SK-N-SH (cell line): ENCODE data around the gene IQCE. TPM values are rescaled to one million over a fixed set of nuclear protein-coding genes. Genes with fewer than 3 reads are reported as not detected.

ENCODE experiments used
- CTCF ChIA-PET: fragments of 300-600, 350-600 bp; formaldehyde crosslinking; extraction: SDS; loops from one replicate; lab custom pipeline; 2021; lab: Yijun Ruan, JAX
- POLR2A ChIA-PET: fragments of 350-600 bp; sonication (Branson Sonifier 250); formaldehyde crosslinking; extraction: SDS; loops from one replicate; lab custom pipeline; 2020; ENCODE audit warnings: antibody characterized with exemption, inconsistent platforms; lab: Yijun Ruan, JAX
- DNase-seq: peaks from one replicate; pipeline ENCODE4 v3.0.0; 2012
- H2AFZ ChIP-seq: fragments of 200-600 bp; sonication (generic); 2 replicates; pipeline ENCODE4 v1.8.1; 2016; ENCODE audit warnings: antibody characterized with exemption, mild to moderate bottlenecking, low read depth
- H3F3A ChIP-seq: fragments of 200-600 bp; sonication (generic); replicated peaks from 2 replicates; pipeline ENCODE3; 2016; ENCODE audit warnings: antibody characterized with exemption, mild to moderate bottlenecking; ENCODE audit not compliant: insufficient read depth
- H3K27ac ChIP-seq, 2 experiments: fragments of 200-500 bp in 1 of 2; fragments of 200-600 bp in 1 of 2; sonication (Bioruptor generic) in 1 of 2; sonication (generic), shearing (Covaris generic) in 1 of 2; 2 replicates each; pipeline versions ENCODE4 v1.5.1 to v1.6.1; 2014 to 2016; ENCODE audit warnings: low read depth in 2 of 2, inconsistent platforms in 1 of 2, low read length in 1 of 2, mild to moderate bottlenecking in 1 of 2, mixed read lengths in 1 of 2
- H3K27me3 ChIP-seq: fragments of 200-600 bp; sonication (generic), shearing (Covaris generic); 2 replicates; pipeline ENCODE4 v1.6.1; 2016; ENCODE audit warnings: mixed run types; ENCODE audit not compliant: insufficient read depth
- H3K36me3 ChIP-seq, 2 experiments: fragments of 200-500 bp in 1 of 2; fragments of 200-600 bp in 1 of 2; sonication (Bioruptor generic) in 1 of 2; sonication (generic) in 1 of 2; replicated peaks in 1 of 2; 2 replicates each; pipeline versions ENCODE3 to v1.5.1; 2014 to 2016; ENCODE audit warnings: low read length in 1 of 2, mild to moderate bottlenecking in 1 of 2; ENCODE audit not compliant: insufficient read depth in 2 of 2, control insufficient read depth in 1 of 2
- H3K4me1 ChIP-seq, 2 experiments: fragments of 200-500 bp in 1 of 2; fragments of 200-600 bp in 1 of 2; sonication (Bioruptor generic) in 1 of 2; sonication (generic), shearing (Covaris generic) in 1 of 2; 2 replicates each; pipeline versions ENCODE4 v1.5.1 to v1.6.1; 2014 to 2016; ENCODE audit warnings: low read depth in 1 of 2, low read length in 1 of 2, mixed run types in 1 of 2; ENCODE audit not compliant: insufficient read depth in 2 of 2, control insufficient read depth in 1 of 2
- H3K4me2 ChIP-seq: fragments of 200-600 bp; sonication (generic), shearing (Covaris generic); 2 replicates; pipeline ENCODE4 v1.6.1; 2017; ENCODE audit warnings: mixed run types
- H3K4me3 ChIP-seq, 2 experiments: fragments of 200-500 bp in 1 of 2; fragments of 200-600 bp in 1 of 2; sonication (Bioruptor generic) in 1 of 2; sonication (generic), shearing (Covaris generic) in 1 of 2; 2 replicates each; pipeline versions ENCODE4 v1.5.1 to v1.8.1; 2014 to 2016; ENCODE audit warnings: low read depth in 2 of 2, inconsistent platforms in 1 of 2, low read length in 1 of 2, mild to moderate bottlenecking in 1 of 2, mixed read lengths in 1 of 2, moderate library complexity in 1 of 2
- H3K79me2 ChIP-seq: fragments of 200-600 bp; sonication (generic); 2 replicates; pipeline ENCODE4 v1.8.1; 2017; ENCODE audit warnings: mild to moderate bottlenecking; ENCODE audit not compliant: insufficient read depth
- H3K9ac ChIP-seq: fragments of 200-600 bp; sonication (generic); 2 replicates; pipeline ENCODE4 v1.6.1; 2017; ENCODE audit warnings: mixed run types
- H3K9me2 ChIP-seq: fragments of 200-600 bp; sonication (generic); 2 replicates; pipeline ENCODE4 v1.6.1; 2017; ENCODE audit warnings: mixed run types
- H3K9me3 ChIP-seq: fragments of 200-600 bp; sonication (generic); 2 replicates; pipeline ENCODE4 v1.6.1; 2017; ENCODE audit warnings: mixed run types, mild to moderate bottlenecking, moderate library complexity
- H4K20me1 ChIP-seq: fragments of 200-600 bp; sonication (generic); 2 replicates; pipeline ENCODE4 v1.6.1; 2017; ENCODE audit warnings: mild to moderate bottlenecking, mixed run types; ENCODE audit not compliant: insufficient read depth
- CHD2 ChIP-seq: fragments of 150-350 bp; IDR thresholded peaks from 2 replicates; pipeline ENCODE4 v1.6.1; 2018; ENCODE audit warnings: low read length; ENCODE audit not compliant: partially characterized antibody
- ELF1 ChIP-seq: IDR thresholded peaks from 2 replicates; pipeline ENCODE4 v1.4.0; 2012
- GABPA ChIP-seq: IDR thresholded peaks from 2 replicates; pipeline ENCODE4 v1.4.0; 2012; ENCODE audit warnings: low read depth, mild to moderate bottlenecking
- GATA2 ChIP-seq: sonication (generic); formaldehyde crosslinking; IDR thresholded peaks from 2 replicates; pipeline ENCODE4 v1.5.0; 2020; ENCODE audit warnings: mild to moderate bottlenecking, missing genetic modification reagents
- MEF2A ChIP-seq: IDR thresholded peaks from 2 replicates; pipeline ENCODE4 v1.4.0; 2012; ENCODE audit warnings: low read depth, borderline replicate concordance
- MXI1 ChIP-seq: IDR thresholded peaks from 2 replicates; pipeline ENCODE4 v1.6.1; 2012; ENCODE audit warnings: mild to moderate bottlenecking, low read depth, low read length, improper control_type of control experiment
- NFIC ChIP-seq: IDR thresholded peaks from 2 replicates; pipeline ENCODE4 v1.4.0; 2012; ENCODE audit warnings: borderline replicate concordance
- NRF1 ChIP-seq: IDR thresholded peaks from 2 replicates; pipeline ENCODE4 v1.6.1; 2012; ENCODE audit warnings: low read depth, mild to moderate bottlenecking, low read length
- RAD21 ChIP-seq: IDR thresholded peaks from 2 replicates; pipeline ENCODE4 v1.6.1; 2012; ENCODE audit warnings: mild to moderate bottlenecking, low read length
- RXRA ChIP-seq: IDR thresholded peaks from 2 replicates; pipeline ENCODE4 v1.4.0; 2012; ENCODE audit warnings: low read depth, mild to moderate bottlenecking, borderline replicate concordance
- SIN3A ChIP-seq: IDR thresholded peaks from 2 replicates; pipeline ENCODE4 v1.6.1; 2012; ENCODE audit warnings: low read depth, mild to moderate bottlenecking, low read length, moderate library complexity, borderline replicate concordance
- SMC3 ChIP-seq: IDR thresholded peaks from 2 replicates; pipeline ENCODE4 v1.6.1; 2012; ENCODE audit warnings: low read depth, low read length, improper control_type of control experiment
- TEAD4 ChIP-seq: IDR thresholded peaks from 2 replicates; pipeline ENCODE4 v1.4.0; 2012; ENCODE audit warnings: mild to moderate bottlenecking, borderline replicate concordance; ENCODE audit not compliant: insufficient read depth
- YY1 ChIP-seq: IDR thresholded peaks from 2 replicates; pipeline ENCODE4 v1.4.0; 2012; ENCODE audit warnings: low read depth, mild to moderate bottlenecking
- WGBS: methylation state at CpG from one replicate; pipeline ENCODE4 v1.1.6; 2017; ENCODE audit warnings: low lambda C conversion rate; 5-methylcytosine and 5-hydroxymethylcytosine counted together
- polyA plus RNA-seq, 3 experiments: library from polyadenylated mRNA; depleted of rRNA; stranded (reverse); fragments of >200 nt; gene quantifications; 2 replicates each; pipeline ENCODE4 v1.2.3, GENCODE V29; 2012
- TF ChIP-seq, protein P1 (sequence below): fragments of 150-350 bp; IDR thresholded peaks from 2 replicates; pipeline ENCODE4 v1.6.1; 2017; ENCODE audit warnings: antibody characterized with exemption, low read length, low read depth, borderline replicate concordance
- TF ChIP-seq, protein P2 (sequence below): IDR thresholded peaks from 2 replicates; pipeline ENCODE4; 2012
- TF ChIP-seq, protein P3 (sequence below): IDR thresholded peaks from 2 replicates; pipeline ENCODE4 v1.6.1; 2012; ENCODE audit warnings: mild to moderate bottlenecking, low read depth, low read length, moderate library complexity
- TF ChIP-seq, protein P4 (sequence below): IDR thresholded peaks from 2 replicates; pipeline ENCODE4 v1.4.0; 2012; ENCODE audit warnings: low read depth, borderline replicate concordance

The IQCE gene
- polyA plus RNA-seq, 1 of the 3 experiments (the other 2 are of a cell fraction), result 14.4 TPM

DNA sequence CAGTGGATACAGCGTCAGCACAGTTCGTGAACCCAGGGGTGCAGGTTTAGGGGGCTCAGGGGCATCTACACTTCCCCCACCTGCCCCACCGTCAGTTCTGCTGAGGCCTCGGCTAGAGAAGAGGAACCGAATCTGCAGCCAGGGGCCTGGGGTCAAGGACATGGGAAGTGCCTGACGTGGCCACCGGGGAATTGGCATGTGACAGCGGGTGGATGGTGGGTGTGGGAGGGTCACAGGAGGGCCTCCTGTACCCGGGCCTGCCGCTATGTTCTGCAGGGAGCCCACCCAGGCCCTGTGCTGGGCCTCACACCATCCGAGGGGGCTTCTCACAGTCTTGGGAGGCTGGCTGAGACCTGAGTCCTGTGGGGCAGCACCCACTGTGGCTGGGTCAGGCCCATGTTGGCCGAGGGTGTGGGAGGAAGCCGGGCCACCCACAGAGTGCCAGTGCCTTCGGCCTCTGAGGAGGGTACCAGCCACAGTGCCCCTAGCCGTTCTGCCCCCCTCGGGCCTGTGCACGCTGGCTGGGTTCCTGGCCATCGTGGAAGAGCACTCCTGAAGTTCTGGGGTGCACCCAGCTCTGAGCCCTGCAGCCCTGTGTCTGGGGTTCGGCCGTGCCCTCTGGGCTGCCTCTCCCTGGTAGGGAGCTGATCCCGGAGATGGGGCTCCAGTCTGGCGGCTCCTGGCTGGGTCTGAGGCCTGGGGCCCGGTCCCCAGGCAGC lies 78.9 kb downstream of the IQCE start:
- Histone ChIP-seq H3K4me3 (peak overlapping the region; percentile 1 to 33; a peak in 3 of 4 replicates), H3K36me3 (peaks cover 0 to 21% of the 10 kb centered on the region in 2 experiments), H4K20me1 (peaks cover 96% of the 10 kb centered on the region), H3K27ac (peak overlapping the region; percentile 70 to 95), H3K9me2 (no peaks in the 10 kb centered on the region), H2AFZ (no peak overlapping the region), H3K4me2 (peak overlapping the region; percentile 83), H3F3A (peaks cover 9% of the 10 kb centered on the region), H3K9me3 (no peaks in the 10 kb centered on the region), H3K27me3 (no peaks in the 10 kb centered on the region), H3K4me1 (peaks cover 52 to 91% of the 10 kb centered on the region in 2 experiments), H3K79me2 (peaks cover 100% of the 10 kb centered on the region), H3K9ac (peak overlapping the region; percentile 42; the same call in 1 of the 2 replicates)
- CTCF ChIA-PET, result interaction anchor here (1.0 to 3.0 kb wide), 7 partner anchors 10 to 186 kb away, joined by 3 to 11 read pairs (median 5); no protein-coding TSS in a partner anchor
- peak; percentile 62 for DNase-seq
- TF ChIP-seq NRF1, result no peak
- no peak for TF ChIP-seq RAD21
- POLR2A ChIA-PET, result interaction anchor here (0.9 to 1.4 kb wide), 2 partner anchors 16 to 21 kb away, joined by 3 read pairs; no protein-coding TSS in a partner anchor
- WGBS, result 73% methylated on average over 19 of the region's 23 CpGs

DNA sequence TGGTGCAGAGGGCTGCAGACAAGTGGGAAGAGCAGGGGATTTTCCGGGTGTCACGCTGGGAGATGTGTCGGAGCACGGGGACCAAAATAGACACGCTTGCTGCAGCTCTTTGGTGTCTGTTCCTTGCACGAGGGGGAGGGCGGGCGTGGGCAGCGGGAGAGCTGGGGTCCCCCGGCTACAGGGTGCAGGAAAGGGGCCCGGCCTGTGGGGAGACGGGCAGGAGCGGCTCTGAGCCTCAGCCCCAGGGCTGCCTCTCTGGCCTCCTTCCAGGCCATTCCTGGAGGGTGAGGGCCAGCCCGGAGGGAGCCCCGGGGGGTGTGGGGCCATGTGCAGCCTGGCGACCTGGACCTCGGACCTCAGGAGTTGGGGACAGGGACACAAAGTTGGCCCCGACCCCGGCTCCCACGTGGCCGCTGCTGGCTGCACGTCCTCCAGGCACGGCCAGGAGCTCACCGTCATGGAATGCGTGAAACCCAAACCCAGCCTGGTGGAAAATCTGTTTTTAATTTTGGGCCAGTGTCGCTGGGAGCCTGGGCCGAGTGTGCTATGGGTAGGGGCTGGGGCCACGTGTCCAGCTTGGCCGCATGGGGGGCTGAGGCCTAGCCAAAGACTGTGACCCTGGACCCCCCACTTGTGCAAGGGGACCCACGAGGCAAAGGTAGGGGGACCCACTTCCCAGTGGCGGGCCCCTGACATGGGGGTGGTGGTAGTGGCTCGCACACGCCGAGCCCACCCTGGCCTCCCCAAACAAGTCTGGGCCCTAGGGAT lies 79.6 kb downstream of the IQCE start:
- peak overlapping the region; percentile 83 for H3K4me2 ChIP-seq
- POLR2A ChIA-PET, result interaction anchor here (0.9 to 1.4 kb wide), 2 partner anchors 17 to 22 kb away, joined by 3 read pairs; no protein-coding TSS in a partner anchor
- H3K27me3 ChIP-seq, result no peaks in the 10 kb centered on the region
- H3K9me2 ChIP-seq, result no peaks in the 10 kb centered on the region
- H3K79me2 ChIP-seq, result peaks cover 100% of the 10 kb centered on the region
- DNase-seq, result peak; percentile 90
- peaks cover 96% of the 10 kb centered on the region for H4K20me1 ChIP-seq
- H3K36me3 ChIP-seq, result peaks cover 0 to 21% of the 10 kb centered on the region in 2 experiments
- peak overlapping the region; percentile 42; the same call in 1 of the 2 replicates for H3K9ac ChIP-seq
- 28% methylated on average over 28 of the region's 34 CpGs for WGBS
- peaks cover 52 to 91% of the 10 kb centered on the region in 2 experiments for H3K4me1 ChIP-seq
- H3K9me3 ChIP-seq, result no peaks in the 10 kb centered on the region
- H3F3A ChIP-seq, result peaks cover 3% of the 10 kb centered on the region
- H2AFZ ChIP-seq, result no peak overlapping the region
- H3K27ac ChIP-seq, result peak overlapping the region; percentile 70 to 95
- H3K4me3 ChIP-seq, result peak overlapping the region; percentile 1 to 33; a peak in 2 of 4 replicates
- CTCF ChIA-PET, result interaction anchor here (0.9 to 3.0 kb wide), 8 partner anchors 11 to 187 kb away, joined by 3 to 11 read pairs (median 4); no protein-coding TSS in a partner anchor
- TF ChIP-seq GABPA (no peak), SIN3A (peak; percentile 87), NFIC (peak; percentile 89), MXI1 (peak; percentile 98), RAD21 (no peak), ELF1 (no peak), CHD2 (peak; percentile 74), MEF2A (no peak), RXRA (0 out of 2 replicates have a peak, but pooled peaks have one; percentile 24), TEAD4 (peak; percentile 82), SMC3 (no peak), GATA2 (no peak), YY1 (no peak)
- TF ChIP-seq, protein P1, sequence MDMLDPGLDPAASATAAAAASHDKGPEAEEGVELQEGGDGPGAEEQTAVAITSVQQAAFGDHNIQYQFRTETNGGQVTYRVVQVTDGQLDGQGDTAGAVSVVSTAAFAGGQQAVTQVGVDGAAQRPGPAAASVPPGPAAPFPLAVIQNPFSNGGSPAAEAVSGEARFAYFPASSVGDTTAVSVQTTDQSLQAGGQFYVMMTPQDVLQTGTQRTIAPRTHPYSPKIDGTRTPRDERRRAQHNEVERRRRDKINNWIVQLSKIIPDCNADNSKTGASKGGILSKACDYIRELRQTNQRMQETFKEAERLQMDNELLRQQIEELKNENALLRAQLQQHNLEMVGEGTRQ, result peak; percentile 48
- TF ChIP-seq, protein P2, sequence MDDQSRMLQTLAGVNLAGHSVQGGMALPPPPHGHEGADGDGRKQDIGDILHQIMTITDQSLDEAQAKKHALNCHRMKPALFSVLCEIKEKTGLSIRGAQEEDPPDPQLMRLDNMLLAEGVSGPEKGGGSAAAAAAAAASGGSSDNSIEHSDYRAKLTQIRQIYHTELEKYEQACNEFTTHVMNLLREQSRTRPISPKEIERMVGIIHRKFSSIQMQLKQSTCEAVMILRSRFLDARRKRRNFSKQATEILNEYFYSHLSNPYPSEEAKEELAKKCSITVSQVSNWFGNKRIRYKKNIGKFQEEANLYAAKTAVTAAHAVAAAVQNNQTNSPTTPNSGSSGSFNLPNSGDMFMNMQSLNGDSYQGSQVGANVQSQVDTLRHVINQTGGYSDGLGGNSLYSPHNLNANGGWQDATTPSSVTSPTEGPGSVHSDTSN, result no peak
- TF ChIP-seq, protein P3, sequence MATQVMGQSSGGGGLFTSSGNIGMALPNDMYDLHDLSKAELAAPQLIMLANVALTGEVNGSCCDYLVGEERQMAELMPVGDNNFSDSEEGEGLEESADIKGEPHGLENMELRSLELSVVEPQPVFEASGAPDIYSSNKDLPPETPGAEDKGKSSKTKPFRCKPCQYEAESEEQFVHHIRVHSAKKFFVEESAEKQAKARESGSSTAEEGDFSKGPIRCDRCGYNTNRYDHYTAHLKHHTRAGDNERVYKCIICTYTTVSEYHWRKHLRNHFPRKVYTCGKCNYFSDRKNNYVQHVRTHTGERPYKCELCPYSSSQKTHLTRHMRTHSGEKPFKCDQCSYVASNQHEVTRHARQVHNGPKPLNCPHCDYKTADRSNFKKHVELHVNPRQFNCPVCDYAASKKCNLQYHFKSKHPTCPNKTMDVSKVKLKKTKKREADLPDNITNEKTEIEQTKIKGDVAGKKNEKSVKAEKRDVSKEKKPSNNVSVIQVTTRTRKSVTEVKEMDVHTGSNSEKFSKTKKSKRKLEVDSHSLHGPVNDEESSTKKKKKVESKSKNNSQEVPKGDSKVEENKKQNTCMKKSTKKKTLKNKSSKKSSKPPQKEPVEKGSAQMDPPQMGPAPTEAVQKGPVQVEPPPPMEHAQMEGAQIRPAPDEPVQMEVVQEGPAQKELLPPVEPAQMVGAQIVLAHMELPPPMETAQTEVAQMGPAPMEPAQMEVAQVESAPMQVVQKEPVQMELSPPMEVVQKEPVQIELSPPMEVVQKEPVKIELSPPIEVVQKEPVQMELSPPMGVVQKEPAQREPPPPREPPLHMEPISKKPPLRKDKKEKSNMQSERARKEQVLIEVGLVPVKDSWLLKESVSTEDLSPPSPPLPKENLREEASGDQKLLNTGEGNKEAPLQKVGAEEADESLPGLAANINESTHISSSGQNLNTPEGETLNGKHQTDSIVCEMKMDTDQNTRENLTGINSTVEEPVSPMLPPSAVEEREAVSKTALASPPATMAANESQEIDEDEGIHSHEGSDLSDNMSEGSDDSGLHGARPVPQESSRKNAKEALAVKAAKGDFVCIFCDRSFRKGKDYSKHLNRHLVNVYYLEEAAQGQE, result 0 out of 2 replicates have a peak, but pooled peaks have one; percentile 15
- TF ChIP-seq, protein P4, sequence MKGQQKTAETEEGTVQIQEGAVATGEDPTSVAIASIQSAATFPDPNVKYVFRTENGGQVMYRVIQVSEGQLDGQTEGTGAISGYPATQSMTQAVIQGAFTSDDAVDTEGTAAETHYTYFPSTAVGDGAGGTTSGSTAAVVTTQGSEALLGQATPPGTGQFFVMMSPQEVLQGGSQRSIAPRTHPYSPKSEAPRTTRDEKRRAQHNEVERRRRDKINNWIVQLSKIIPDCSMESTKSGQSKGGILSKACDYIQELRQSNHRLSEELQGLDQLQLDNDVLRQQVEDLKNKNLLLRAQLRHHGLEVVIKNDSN, result peak; percentile 85
